ENCODE measurements around the gene GRAMD2A. TPM values are rescaled to one million over a fixed set of nuclear protein-coding genes. Genes with fewer than 3 reads are reported as not detected.

The GRAMD2A gene
- total and polyA plus RNA-seq, 2 donors (not counting 3 experiments of a cell fraction or from before 2014, with no cell fraction given) = 0.08 to 0.29 TPM

DNA sequence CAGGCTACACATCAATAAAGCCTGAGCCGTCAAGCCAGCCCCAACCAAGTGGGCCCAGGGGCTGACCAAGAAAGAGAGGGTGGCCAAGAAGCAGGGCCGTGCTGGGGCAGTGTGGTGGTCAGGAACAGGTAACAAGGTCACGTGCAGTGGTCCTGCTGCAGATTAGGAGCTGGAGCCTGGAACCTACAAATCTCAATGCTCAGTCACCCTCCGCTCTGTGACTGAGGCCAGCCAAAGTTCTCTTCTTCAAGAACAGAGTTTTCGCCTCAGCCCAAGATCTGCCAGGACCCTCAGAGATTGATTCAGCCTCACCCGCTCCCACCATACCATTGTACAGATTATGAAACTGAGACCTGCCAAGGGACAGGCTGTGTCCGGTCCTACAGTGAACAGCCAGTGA, 26.9 kb downstream of the GRAMD2A start:
- FAIRE-seq = no peak
- ChIA-PET POLR2A (no interaction called here), CTCF (no interaction called here)
- TF ChIP-seq, protein P1, sequence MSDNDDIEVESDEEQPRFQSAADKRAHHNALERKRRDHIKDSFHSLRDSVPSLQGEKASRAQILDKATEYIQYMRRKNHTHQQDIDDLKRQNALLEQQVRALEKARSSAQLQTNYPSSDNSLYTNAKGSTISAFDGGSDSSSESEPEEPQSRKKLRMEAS (IDR thresholded peaks at IDR 0.05; ENCODE audit: insufficient read depth, insufficient read length) = no peak
- TF ChIP-seq POLR2A (IDR thresholded peaks at IDR 0.05; ENCODE audit: low read depth, low read length) (no peak), JUN (IDR thresholded peaks at IDR 0.05; ENCODE audit: borderline replicate concordance, insufficient read depth, insufficient read length, low read depth) (no peak), POLR2AphosphoS5 (IDR thresholded peaks at IDR 0.05; ENCODE audit: insufficient read depth, low read depth, low read length) (no peak), GATA2 (IDR thresholded peaks at IDR 0.05; ENCODE audit: insufficient read depth, insufficient read length, low read depth, low read length) (no peak), MYC (IDR thresholded peaks at IDR 0.05; ENCODE audit: low read depth, low read length) (no peak)
- Histone ChIP-seq H3K27ac (ENCODE audit: insufficient read depth, low read depth, low read length) (no peak overlapping the region), H3K27me3 (ENCODE audit: control insufficient read depth in 2 of 2, insufficient read depth in 2 of 2, low read length in 2 of 2) (peaks cover 0 to 6% of the 10 kb centered on the region in 2 experiments), H3K9ac (replicated peaks; ENCODE audit: extremely low read depth, insufficient read depth, low read length) (no peak overlapping the region), H2AFZ (ENCODE audit: low read depth, low read length) (no peak overlapping the region), H3K9me3 (replicated peaks; ENCODE audit: control insufficient read depth, insufficient read depth, low read length) (no peaks in the 10 kb centered on the region), H3K79me2 (ENCODE audit: control insufficient read depth, insufficient read depth, low read length) (no peaks in the 10 kb centered on the region), H4K20me1 (replicated peaks; ENCODE audit: control insufficient read depth, extremely low read depth, insufficient read depth, low read length) (no peaks in the 10 kb centered on the region), H3K36me3 (ENCODE audit: control insufficient read depth in 2 of 2, extremely low read depth in 1 of 2, insufficient read depth in 2 of 2, low read length in 2 of 2) (no peaks in the 10 kb centered on the region), H3K9me1 (replicated peaks; ENCODE audit: control insufficient read depth, extremely low read depth, insufficient read depth, low read length) (no peaks in the 10 kb centered on the region), H3K4me3 (replicated peaks in 1 of 3; ENCODE audit: insufficient read depth in 1 of 3, low read depth in 1 of 3, low read length in 3 of 3) (no peak overlapping the region), H3K4me2 (ENCODE audit: insufficient read depth, low read length) (no peak overlapping the region), H3K4me1 (ENCODE audit: control insufficient read depth, extremely low read depth, insufficient read depth, low read length) (no peaks in the 10 kb centered on the region)
- intact Hi-C loops (cut with micrococcal nuclease) = no loop called here
- no TSS peak for BruUV-seq (replicated peaks)
- dilution Hi-C loops (cut with MboI; ENCODE audit: extremely low pct_ligation_motif_present, low sequenced_read_pairs) = no loop called here
- DNase-seq (ENCODE audit: low read depth, low spot score) = no peak

GRCh38 chr15:72169921-72170611, 27.5 kb downstream of the GRAMD2A start:
- Histone ChIP-seq H3K27me3 (ENCODE audit: control insufficient read depth in 2 of 2, insufficient read depth in 2 of 2, low read length in 2 of 2) (peaks cover 0 to 8% of the 10 kb centered on the region in 2 experiments), H3K9me1 (replicated peaks; ENCODE audit: control insufficient read depth, extremely low read depth, insufficient read depth, low read length) (no peaks in the 10 kb centered on the region), H3K27ac (ENCODE audit: insufficient read depth, low read depth, low read length) (no peak overlapping the region), H3K79me2 (ENCODE audit: control insufficient read depth, insufficient read depth, low read length) (no peaks in the 10 kb centered on the region), H3K4me2 (ENCODE audit: insufficient read depth, low read length) (no peak overlapping the region), H4K20me1 (replicated peaks; ENCODE audit: control insufficient read depth, extremely low read depth, insufficient read depth, low read length) (no peaks in the 10 kb centered on the region), H3K9me3 (replicated peaks; ENCODE audit: control insufficient read depth, insufficient read depth, low read length) (no peaks in the 10 kb centered on the region), H3K4me3 (replicated peaks in 1 of 3; ENCODE audit: insufficient read depth in 1 of 3, low read depth in 1 of 3, low read length in 3 of 3) (no peak overlapping the region), H2AFZ (ENCODE audit: low read depth, low read length) (no peak overlapping the region), H3K9ac (replicated peaks; ENCODE audit: extremely low read depth, insufficient read depth, low read length) (no peak overlapping the region), H3K36me3 (ENCODE audit: control insufficient read depth in 2 of 2, extremely low read depth in 1 of 2, insufficient read depth in 2 of 2, low read length in 2 of 2) (no peaks in the 10 kb centered on the region), H3K4me1 (ENCODE audit: control insufficient read depth, extremely low read depth, insufficient read depth, low read length) (no peaks in the 10 kb centered on the region)
- ChIA-PET POLR2A (no interaction called here), CTCF (no interaction called here)
- DNase-seq (ENCODE audit: low read depth, low spot score) (no peak), FAIRE-seq (no peak)
- intact Hi-C loops (cut with micrococcal nuclease) (no loop called here), dilution Hi-C loops (cut with MboI; ENCODE audit: extremely low pct_ligation_motif_present, low sequenced_read_pairs) (no loop called here)
- no peak for TF ChIP-seq FOS (IDR thresholded peaks at IDR 0.05; ENCODE audit: borderline replicate concordance, insufficient read depth, low read length)
- no peak for TF ChIP-seq JUN (IDR thresholded peaks at IDR 0.05; ENCODE audit: borderline replicate concordance, insufficient read depth, insufficient read length, low read depth)
- TF ChIP-seq MYC (IDR thresholded peaks at IDR 0.05; ENCODE audit: low read depth, low read length) = no peak
- no peak for TF ChIP-seq CTCF (IDR thresholded peaks at IDR 0.05; ENCODE audit: extremely low read depth in 1 of 2, insufficient read depth in 1 of 2, low read depth in 1 of 2, low read length in 2 of 2)
- TF ChIP-seq POLR2A (IDR thresholded peaks at IDR 0.05; ENCODE audit: low read depth, low read length) = no peak
- TF ChIP-seq POLR2AphosphoS5 (IDR thresholded peaks at IDR 0.05; ENCODE audit: insufficient read depth, low read depth, low read length) = no peak
- TF ChIP-seq EZH2 (IDR thresholded peaks at IDR 0.05; ENCODE audit: borderline replicate concordance, low read depth, low read length, severe bottlenecking) = no peak
- BruUV-seq (replicated peaks) = no TSS peak

All from endothelial cell of umbilical vein (primary cell).